HepG2 (cell line): Measurements from ENCODE around the gene RSRC2. TPM values are rescaled to one million over a fixed set of nuclear protein-coding genes. Genes with fewer than 3 reads are reported as not detected.

ENCODE experiments used
- ATAC-seq: fragments of 200-7000 bp; cut with Tn5 transposase; 3 replicates; pipeline ENCODE4 v1.9.1; 2020; ENCODE audit warnings: mild to moderate bottlenecking, moderate library complexity
- Bru-seq: library from RNA; stranded (reverse); fragments of 400-500 nt; gene quantifications from one replicate; lab custom pipeline; 2021; lab: Mats Ljungman, UMichigan
- BruChase-seq, 2 experiments: library from RNA; stranded (reverse); fragments of 400-500 nt; gene quantifications; one replicate each; lab custom pipeline; 2021; lab: Mats Ljungman, UMichigan
- BruUV-seq: library from RNA; stranded (reverse); fragments of 400-500 nt; replicated peaks from 2 replicates; lab custom pipeline; 2021; lab: Mats Ljungman, UMichigan
- CTCF ChIA-PET: fragments of 300-600 bp; formaldehyde crosslinking; extraction: SDS; loops from one replicate; lab custom pipeline; 2021; ENCODE audit warnings: low total read pairs, inconsistent platforms, low intra/inter-chr PET ratio; lab: Yijun Ruan, JAX
- POLR2A ChIA-PET: fragments of 350-600 bp; sonication (Branson Sonifier 250); formaldehyde crosslinking; loops from one replicate; lab custom pipeline; 2020; ENCODE audit warnings: antibody characterized with exemption, inconsistent platforms; lab: Yijun Ruan, JAX
- DNase-seq: peaks from one replicate; pipeline ENCODE4 v3.0.0-alpha.2; 2015; ENCODE audit warnings: low spot score
- FAIRE-seq: peaks from 3 replicates; lab custom pipeline; 2011; peaks lifted over from hg19 to GRCh38; lab: Jason Lieb, UNC
- H2AFZ ChIP-seq: one replicate; pipeline ENCODE4 v1.6.1; 2011; ENCODE audit warnings: low read length, inconsistent platforms
- H3K27ac ChIP-seq: fragments of 300-600 bp; 3 replicates; pipeline ENCODE4 v1.8.0; 2011; ENCODE audit warnings: mixed run types, mild to moderate bottlenecking, mixed read lengths, low read length, inconsistent platforms; ENCODE audit not compliant: insufficient read depth; ENCODE audit errors: extremely low read length
- H3K27me3 ChIP-seq, 2 experiments: fragments of 200-600 bp in 1 of 2; 2 replicates in 1 of 2; 3 replicates in 1 of 2; pipeline versions ENCODE4 v1.6.0 to v1.8.0; 2011; ENCODE audit warnings: low read length in 2 of 2, mild to moderate bottlenecking in 2 of 2, moderate library complexity in 2 of 2, inconsistent platforms in 1 of 2; ENCODE audit not compliant: insufficient read depth in 2 of 2, control insufficient read depth in 1 of 2
- H3K36me3 ChIP-seq, 2 experiments: fragments of 200-600 bp in 1 of 2; replicated peaks in 1 of 2; 2 replicates in 1 of 2; 3 replicates in 1 of 2; pipeline versions ENCODE4 v1.5.1 to v1.8.0; 2011; ENCODE audit warnings: low read length in 2 of 2, inconsistent platforms in 1 of 2; ENCODE audit not compliant: insufficient read depth in 2 of 2, control insufficient read depth in 1 of 2
- H3K4me1 ChIP-seq: 2 replicates; pipeline ENCODE4 v1.5.1; 2012; ENCODE audit warnings: low read length, inconsistent platforms; ENCODE audit not compliant: insufficient read depth
- H3K4me2 ChIP-seq: 2 replicates; pipeline ENCODE4 v1.6.0; 2011; ENCODE audit warnings: low read depth, low read length, inconsistent platforms
- H3K4me3 ChIP-seq, 3 experiments: fragments of 200-600 bp in 1 of 3; sonication (generic), shearing (Covaris generic) in 1 of 3; replicated peaks in 1 of 3; 2 replicates each; pipeline ENCODE4 v1.5.1; 2011 to 2016; ENCODE audit warnings: low read length in 3 of 3, inconsistent platforms in 2 of 3, low read depth in 2 of 3, mild to moderate bottlenecking in 2 of 3, control low read depth in 1 of 3, mixed read lengths in 1 of 3; ENCODE audit not compliant: insufficient read depth in 1 of 3
- H3K79me2 ChIP-seq: one replicate; pipeline ENCODE4 v1.6.1; 2011; ENCODE audit warnings: low read length, inconsistent platforms; ENCODE audit not compliant: insufficient read depth
- H3K9ac ChIP-seq: 2 replicates; pipeline ENCODE4 v1.6.0; 2011; ENCODE audit warnings: mild to moderate bottlenecking, low read depth, low read length, inconsistent platforms; ENCODE audit not compliant: insufficient read depth
- H3K9me3 ChIP-seq: 2 replicates; pipeline ENCODE4 v1.5.1; 2012; ENCODE audit warnings: mild to moderate bottlenecking, low read length
- H4K20me1 ChIP-seq: 2 replicates; pipeline ENCODE4 v1.6.0; 2011; ENCODE audit warnings: inconsistent platforms, mild to moderate bottlenecking, low read length, moderate library complexity; ENCODE audit not compliant: insufficient read depth
- HNF4A ChIP-seq: sonication (generic); formaldehyde crosslinking; IDR thresholded peaks from 2 replicates; pipeline ENCODE4 v1.4.0; 2020; ENCODE audit warnings: missing genetic modification reagents
- MIXL1 ChIP-seq: IDR thresholded peaks from 2 replicates; pipeline ENCODE4 v1.6.1; 2016
- NAIF1 ChIP-seq: sonication (generic); formaldehyde crosslinking; IDR thresholded peaks from 2 replicates; pipeline ENCODE4 v1.5.0; 2020; ENCODE audit warnings: mild to moderate bottlenecking, missing genetic modification reagents, borderline replicate concordance
- NFIC ChIP-seq: IDR thresholded peaks from 2 replicates; pipeline ENCODE4 v1.6.1; 2012; ENCODE audit warnings: mild to moderate bottlenecking, low read length, inconsistent platforms
- POLR2G ChIP-seq: fragments of 200-400 bp; formaldehyde crosslinking; IDR thresholded peaks from 2 replicates; pipeline ENCODE4 v1.6.1; 2018; ENCODE audit warnings: mild to moderate bottlenecking, low read depth, low read length, moderate library complexity
- RBM39 ChIP-seq: fragments of 200-400 bp; formaldehyde crosslinking; IDR thresholded peaks from one replicate; pipeline ENCODE4 v1.6.1; 2018; ENCODE audit warnings: antibody characterized with exemption, mild to moderate bottlenecking, low read depth, low read length; ENCODE audit not compliant: poor library complexity, severe bottlenecking
- SNAPC2 ChIP-seq: sonication (generic); formaldehyde crosslinking; IDR thresholded peaks from 2 replicates; pipeline ENCODE4 v1.8.1; 2022; ENCODE audit warnings: mild to moderate bottlenecking, missing genetic modification reagents
- SP2 ChIP-seq: sonication (generic); formaldehyde crosslinking; IDR thresholded peaks from 2 replicates; pipeline ENCODE4 v1.5.1; 2020; ENCODE audit warnings: mild to moderate bottlenecking, missing genetic modification reagents
- ZNF235 ChIP-seq: sonication (generic); formaldehyde crosslinking; IDR thresholded peaks from 2 replicates; pipeline ENCODE4 v1.8.1; 2023; ENCODE audit warnings: mild to moderate bottlenecking, missing genetic modification reagents, borderline replicate concordance
- ZNF484 ChIP-seq: sonication (generic); formaldehyde crosslinking; IDR thresholded peaks from 2 replicates; pipeline ENCODE4 v1.5.1; 2020; ENCODE audit warnings: mild to moderate bottlenecking, low read depth, missing genetic modification reagents, borderline replicate concordance
- WGBS: methylation state at CpG from one replicate; pipeline ENCODE4 v1.1.6; 2017; ENCODE audit warnings: low lambda C conversion rate; 5-methylcytosine and 5-hydroxymethylcytosine counted together
- in situ Hi-C: cut with HindIII; loops from 2 replicates; pipeline ENCODE4 v1.10.0; 2017; ENCODE audit warnings: low pct_unique_long_range_greater_than_20kb; ENCODE audit not compliant: extremely low pct_ligation_motif_present
- intact Hi-C: fragments of 100-400 bp; cut with micrococcal nuclease; formaldehyde crosslinking; loops from one replicate; pipeline ENCODE4 v1.10.0; 2022; ENCODE audit not compliant: unreplicated experiment
- long read RNA-seq, 2 experiments: library from RNA in 1 of 2; library from polyadenylated mRNA in 1 of 2; stranded (forward) in 1 of 2; unstranded in 1 of 2; transcript quantifications; one replicate each; pipeline ENCODE4 v2.0.0, GENCODE V29; 2019 to 2022
- polyA minus RNA-seq, 3 experiments: library from RNA; depleted of rRNA, polyadenylated mRNA; stranded (reverse); fragments of >200 nt; gene quantifications; 2 replicates each; pipeline ENCODE4 v1.2.3, GENCODE V29; 2011; ENCODE audit warnings: low replicate concordance in 1 of 3
- polyA plus RNA-seq, 8 experiments: library from polyadenylated mRNA; depleted of rRNA in 3 of 8; stranded (reverse) in 7 of 8; unstranded in 1 of 8; fragments of >200 nt; fragmentation: Illumina TruSeq in 4 of 8; extraction: Trizol in 4 of 8; gene quantifications; 2 replicates each; pipeline versions ENCODE4 v1.2.1 to v1.2.3, GENCODE V29; 2011 to 2016; ENCODE audit warnings: low read depth in 4 of 8, missing spikeins in 1 of 8, mixed read lengths in 1 of 8; ENCODE audit not compliant: insufficient read depth in 1 of 8
- total RNA-seq, 5 experiments: library from RNA; depleted of rRNA; stranded (reverse); fragments of >200 nt; fragmentation: Illumina TruSeq; extraction: Trizol; gene quantifications; 2 replicates each; pipeline ENCODE4 v1.2.3, GENCODE V29; 2016; ENCODE audit warnings: low read depth in 1 of 5
- TF ChIP-seq, protein P1 (sequence below): sonication (generic); formaldehyde crosslinking; IDR thresholded peaks from 2 replicates; pipeline ENCODE4 v1.4.0; 2020; ENCODE audit warnings: mild to moderate bottlenecking, missing genetic modification reagents
- TF ChIP-seq, protein P2 (sequence below): sonication (generic); formaldehyde crosslinking; IDR thresholded peaks from 2 replicates; pipeline ENCODE4 v1.5.0; 2020; ENCODE audit warnings: missing genetic modification reagents, mild to moderate bottlenecking, borderline replicate concordance

RSRC2 gene, protein sequence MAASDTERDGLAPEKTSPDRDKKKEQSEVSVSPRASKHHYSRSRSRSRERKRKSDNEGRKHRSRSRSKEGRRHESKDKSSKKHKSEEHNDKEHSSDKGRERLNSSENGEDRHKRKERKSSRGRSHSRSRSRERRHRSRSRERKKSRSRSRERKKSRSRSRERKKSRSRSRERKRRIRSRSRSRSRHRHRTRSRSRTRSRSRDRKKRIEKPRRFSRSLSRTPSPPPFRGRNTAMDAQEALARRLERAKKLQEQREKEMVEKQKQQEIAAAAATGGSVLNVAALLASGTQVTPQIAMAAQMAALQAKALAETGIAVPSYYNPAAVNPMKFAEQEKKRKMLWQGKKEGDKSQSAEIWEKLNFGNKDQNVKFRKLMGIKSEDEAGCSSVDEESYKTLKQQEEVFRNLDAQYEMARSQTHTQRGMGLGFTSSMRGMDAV
- total RNA-seq (2016; rRNA removed; fragmentation: Illumina TruSeq; extraction: Trizol) (77.8 and 85.8 TPM in 2 replicates), polyA plus RNA-seq (2011; rRNA removed) (27.6 and 31.4 TPM in 2 replicates), polyA minus RNA-seq (2011; rRNA and poly(A)+ RNA removed; ENCODE audit: low replicate concordance) (17.3 and 23.5 TPM in 2 replicates), Bru-seq, nascent RNA (percentile 98 among the genes with signal in this experiment), BruChase-seq, experiment 1, labeled RNA remaining after a 6-hour chase (percentile 94 among the genes with signal in this experiment), BruChase-seq, experiment 2, labeled RNA remaining after a 2-hour chase (percentile 96 among the genes with signal in this experiment)
- total RNA-seq (2016; cell fraction: cytosol; rRNA removed; fragmentation: Illumina TruSeq; extraction: Trizol; ENCODE audit: low read depth), result 18.9 and 21.1 TPM in 2 replicates
- 79.4 and 84.5 TPM in 2 replicates for total RNA-seq (2016; cell fraction: insoluble cytoplasmic fraction; rRNA removed; fragmentation: Illumina TruSeq; extraction: Trizol)
- total RNA-seq (2016; cell fraction: membrane; rRNA removed; fragmentation: Illumina TruSeq; extraction: Trizol), result 32.8 and 33.2 TPM in 2 replicates
- total RNA-seq (2016; cell fraction: nucleus; rRNA removed; fragmentation: Illumina TruSeq; extraction: Trizol), result 97.0 and 103 TPM in 2 replicates
- polyA plus RNA-seq (2011; cell fraction: cytosol; rRNA removed), result 7.5 and 10.3 TPM in 2 replicates
- polyA plus RNA-seq (2011; cell fraction: nucleus; rRNA removed), result 42.2 and 43.3 TPM in 2 replicates
- polyA plus RNA-seq (2012), result 50.4 and 65.0 TPM in 2 replicates
- polyA plus RNA-seq (2016; cell fraction: cytosol; fragmentation: Illumina TruSeq; extraction: Trizol; ENCODE audit: low read depth), result 8.9 and 9.0 TPM in 2 replicates
- 98.3 and 98.6 TPM in 2 replicates for polyA plus RNA-seq (2016; cell fraction: insoluble cytoplasmic fraction; fragmentation: Illumina TruSeq; extraction: Trizol; ENCODE audit: low read depth)
- polyA plus RNA-seq (2016; cell fraction: membrane; fragmentation: Illumina TruSeq; extraction: Trizol; ENCODE audit: low read depth), result 14.1 and 18.0 TPM in 2 replicates
- 156 and 164 TPM in 2 replicates for polyA plus RNA-seq (2016; cell fraction: nucleus; fragmentation: Illumina TruSeq; extraction: Trizol; ENCODE audit: insufficient read depth, low read depth)
- 8.3 and 11.6 TPM in 2 replicates for polyA minus RNA-seq (2011; cell fraction: cytosol; rRNA and poly(A)+ RNA removed)
- polyA minus RNA-seq (2011; cell fraction: nucleus; rRNA and poly(A)+ RNA removed), result 155 and 166 TPM in 2 replicates
- long read RNA-seq, experiment 1, transcript RSRC2-201 (10 exons, 3,520 nt), result major isoform, 12 of 57 reads
- long read RNA-seq, experiment 1, partial matches to known transcripts, result 16 of 57 reads
- long read RNA-seq, experiment 1, other reads (novel, unspliced or antisense), result 26 of 57 reads
- long read RNA-seq, experiment 2, transcript RSRC2-201 (10 exons, 3,520 nt), result major isoform, 8 of 76 reads
- long read RNA-seq, experiment 2, partial matches to known transcripts, result 41 of 76 reads
- long read RNA-seq, experiment 2, other reads (novel, unspliced or antisense), result 26 of 76 reads

GRCh38 chr12:122526683-122527477, at the start of gene RSRC2, which contains the start of gene KNTC1:
Gene RSRC2 (minus strand): TSS chr12:122526936. CDS start chr12:122526853, 83 bp downstream.
Gene KNTC1 (plus strand): TSS chr12:122527249. CDS start chr12:122530064, 2,815 bp downstream.
- H3K9me3 ChIP-seq, result no peaks in the 10 kb centered on the region
- in situ Hi-C loops (no loop called here), intact Hi-C loops (loop anchor here (10.0 kb wide), 1 partner anchor 228 kb away; the partner anchor contains the start of gene DENR)
- peak; percentile 92 for FAIRE-seq
- DNase-seq, result peak; percentile 99
- peak within 1 kb of the TSS; percentile 100 for H3K27ac ChIP-seq
- H3K4me3 ChIP-seq, result peak within 1 kb of the TSS; percentile 75 to 96 (median 89)
- peak within 1 kb of the TSS; percentile 96 for H3K4me2 ChIP-seq
- POLR2A ChIA-PET, result interaction anchor here (0.8 to 2.7 kb wide), 17 partner anchors 13 to 857 kb away, joined by 3 to 43 read pairs (median 4); partner anchors contain the start of genes DENR, DIABLO, KMT5A and ZCCHC8
- peak within 1 kb of the TSS; percentile 73 for H2AFZ ChIP-seq
- H3K27me3 ChIP-seq, result no peaks in the 10 kb centered on the region; a peak in 1 of 5 replicates
- peaks cover 0 to 20% of the 10 kb centered on the region in 2 experiments for H3K36me3 ChIP-seq
- under 1% methylated on average over 51 of the region's 51 CpGs for WGBS
- peak within 1 kb of the TSS; percentile 99 for H3K9ac ChIP-seq
- no TSS peak for BruUV-seq
- peaks cover 36% of the 10 kb centered on the region for H4K20me1 ChIP-seq
- peaks cover 31% of the 10 kb centered on the region for H3K4me1 ChIP-seq
- peak; percentile 92 for ATAC-seq
- H3K79me2 ChIP-seq, result peaks cover 78% of the 10 kb centered on the region
- CTCF ChIA-PET, result no interaction called here
- TF ChIP-seq POLR2G, result peak; percentile 99
- TF ChIP-seq ZNF235 (CRISPR knock-in tag), result no peak
- peak; percentile 56; the same call in 1 of the 2 replicates for TF ChIP-seq NFIC
- no peak for TF ChIP-seq ZNF484
- TF ChIP-seq HNF4A (CRISPR knock-in tag), result peak; percentile 27; the same call in 1 of the 2 replicates
- TF ChIP-seq SP2 (CRISPR knock-in tag), result peak; percentile 84
- 0 out of 2 replicates have a peak, but pooled peaks have one; percentile 67 for TF ChIP-seq NAIF1 (CRISPR knock-in tag)
- TF ChIP-seq RBM39, result peak; percentile 25
- TF ChIP-seq MIXL1 (CRISPR knock-in tag), result peak; percentile 31; the same call in 1 of the 2 replicates
- TF ChIP-seq, protein P1, sequence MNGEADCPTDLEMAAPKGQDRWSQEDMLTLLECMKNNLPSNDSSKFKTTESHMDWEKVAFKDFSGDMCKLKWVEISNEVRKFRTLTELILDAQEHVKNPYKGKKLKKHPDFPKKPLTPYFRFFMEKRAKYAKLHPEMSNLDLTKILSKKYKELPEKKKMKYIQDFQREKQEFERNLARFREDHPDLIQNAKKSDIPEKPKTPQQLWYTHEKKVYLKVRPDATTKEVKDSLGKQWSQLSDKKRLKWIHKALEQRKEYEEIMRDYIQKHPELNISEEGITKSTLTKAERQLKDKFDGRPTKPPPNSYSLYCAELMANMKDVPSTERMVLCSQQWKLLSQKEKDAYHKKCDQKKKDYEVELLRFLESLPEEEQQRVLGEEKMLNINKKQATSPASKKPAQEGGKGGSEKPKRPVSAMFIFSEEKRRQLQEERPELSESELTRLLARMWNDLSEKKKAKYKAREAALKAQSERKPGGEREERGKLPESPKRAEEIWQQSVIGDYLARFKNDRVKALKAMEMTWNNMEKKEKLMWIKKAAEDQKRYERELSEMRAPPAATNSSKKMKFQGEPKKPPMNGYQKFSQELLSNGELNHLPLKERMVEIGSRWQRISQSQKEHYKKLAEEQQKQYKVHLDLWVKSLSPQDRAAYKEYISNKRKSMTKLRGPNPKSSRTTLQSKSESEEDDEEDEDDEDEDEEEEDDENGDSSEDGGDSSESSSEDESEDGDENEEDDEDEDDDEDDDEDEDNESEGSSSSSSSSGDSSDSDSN (CRISPR knock-in tag), result peak; percentile 51
- TF ChIP-seq SNAPC2 (CRISPR knock-in tag), result peak; percentile 67; the same call in 1 of the 2 replicates
- TF ChIP-seq, protein P2, sequence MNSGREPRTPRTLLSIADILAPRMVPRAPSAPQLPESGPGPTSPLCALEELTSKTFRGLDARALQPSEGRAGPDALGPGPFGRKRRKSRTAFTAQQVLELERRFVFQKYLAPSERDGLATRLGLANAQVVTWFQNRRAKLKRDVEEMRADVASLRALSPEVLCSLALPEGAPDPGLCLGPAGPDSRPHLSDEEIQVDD (CRISPR knock-in tag), result no peak
